DOHH2 (cell line): Measurements from ENCODE around the gene HVCN1.
A peak's percentile ranks its signal among the peaks of the same experiment; 100 is the strongest.

Experiments used
- H3F3A ChIP-seq: fragments of 200-600 bp; sonication (generic), shearing (Covaris generic); 2 replicates; pipeline ENCODE4 v1.6.0; 2016; ENCODE audit warnings: antibody characterized with exemption, mild to moderate bottlenecking; ENCODE audit not compliant: control insufficient read depth, insufficient read depth
- H3K27ac ChIP-seq: fragments of 200-600 bp; sonication (generic); 2 replicates; pipeline ENCODE4 v1.5.1; 2014; ENCODE audit warnings: low read depth, mild to moderate bottlenecking, low read length, moderate library complexity
- H3K27me3 ChIP-seq: fragments of 200-600 bp; sonication (generic); 2 replicates; pipeline ENCODE4 v1.6.1; 2014; ENCODE audit warnings: mild to moderate bottlenecking, low read length, mixed read lengths; ENCODE audit not compliant: control insufficient read depth
- H3K36me3 ChIP-seq: fragments of 200-600 bp; sonication (generic); 2 replicates; pipeline ENCODE4 v1.6.1; 2014; ENCODE audit warnings: mild to moderate bottlenecking, low read length, moderate library complexity, mixed read lengths; ENCODE audit not compliant: control insufficient read depth
- H3K4me1 ChIP-seq: fragments of 200-600 bp; sonication (generic); 2 replicates; pipeline ENCODE4 v1.6.1; 2014; ENCODE audit warnings: mild to moderate bottlenecking, low read length, mixed read lengths; ENCODE audit not compliant: control insufficient read depth
- H3K4me2 ChIP-seq: fragments of 200-600 bp; sonication (generic); 2 replicates; pipeline ENCODE4 v1.6.0; 2014; ENCODE audit warnings: mild to moderate bottlenecking, low read length, moderate library complexity
- H3K4me3 ChIP-seq: fragments of 200-600 bp; sonication (generic); 2 replicates; pipeline ENCODE4 v1.5.1; 2014; ENCODE audit warnings: mild to moderate bottlenecking, low read length, mixed read lengths
- H3K79me2 ChIP-seq: fragments of 200-600 bp; sonication (generic); 2 replicates; pipeline ENCODE4 v1.6.1; 2014; ENCODE audit warnings: mild to moderate bottlenecking, low read length, mixed read lengths; ENCODE audit not compliant: control insufficient read depth
- H3K9me2 ChIP-seq: fragments of 200-600 bp; sonication (generic); replicated peaks from 2 replicates; pipeline ENCODE4 v1.6.1; 2014; ENCODE audit warnings: mild to moderate bottlenecking, low read length, mixed read lengths; ENCODE audit not compliant: control insufficient read depth
- H3K9me3 ChIP-seq: fragments of 200-600 bp; sonication (generic); 2 replicates; pipeline ENCODE4 v1.6.1; 2014; ENCODE audit warnings: antibody characterized with exemption, low read length, mixed read lengths; ENCODE audit not compliant: control insufficient read depth, insufficient read depth
- H4K20me1 ChIP-seq: fragments of 200-600 bp; sonication (generic); 2 replicates; pipeline ENCODE4 v1.6.0; 2014; ENCODE audit warnings: low read depth, mild to moderate bottlenecking, antibody characterized with exemption, low read length, moderate library complexity; ENCODE audit not compliant: control insufficient read depth, insufficient read depth
- CTCF ChIP-seq: fragments of 200-600 bp; sonication (generic); IDR thresholded peaks from one replicate; pipeline ENCODE4 v1.5.1; 2014; ENCODE audit warnings: antibody characterized with exemption, mild to moderate bottlenecking, low read depth, low read length; ENCODE audit not compliant: poor library complexity, severe bottlenecking
- EZH2phosphoT487 ChIP-seq: fragments of 200-600 bp; sonication (generic); IDR thresholded peaks from 2 replicates; pipeline ENCODE4 v1.6.1; 2017; ENCODE audit warnings: borderline replicate concordance, mild to moderate bottlenecking, antibody characterized with exemption, low read length, moderate library complexity, mixed read lengths

The HVCN1 gene

GRCh38 chr12:110699591-110700445 lies 10.9 kb upstream of the HVCN1 start:
- TF ChIP-seq CTCF (peak; percentile 12), EZH2phosphoT487 (no peak)
- peaks cover 3% of the 10 kb centered on the region; the same call in 1 of the 2 replicates for H3F3A ChIP-seq
- H3K4me3 ChIP-seq = no peak overlapping the region
- H3K4me1 ChIP-seq = peaks cover 25% of the 10 kb centered on the region
- H3K36me3 ChIP-seq = no peaks in the 10 kb centered on the region
- H3K79me2 ChIP-seq = no peaks in the 10 kb centered on the region
- no peak overlapping the region for H3K27ac ChIP-seq
- H3K4me2 ChIP-seq = no peak overlapping the region
- no peaks in the 10 kb centered on the region for H3K9me3 ChIP-seq
- H3K9me2 ChIP-seq = no peaks in the 10 kb centered on the region
- H3K27me3 ChIP-seq = no peaks in the 10 kb centered on the region
- no peaks in the 10 kb centered on the region for H4K20me1 ChIP-seq

GRCh38 chr12:110698171-110698902 lies 9.4 kb upstream of the HVCN1 start:
- Histone ChIP-seq H3K36me3 (no peaks in the 10 kb centered on the region), H3K9me3 (no peaks in the 10 kb centered on the region), H4K20me1 (no peaks in the 10 kb centered on the region), H3K9me2 (no peaks in the 10 kb centered on the region), H3K4me2 (peak overlapping the region; percentile 53), H3K27me3 (no peaks in the 10 kb centered on the region), H3K4me1 (peaks cover 37% of the 10 kb centered on the region), H3K79me2 (no peaks in the 10 kb centered on the region), H3F3A (peaks cover 7% of the 10 kb centered on the region), H3K27ac (peak overlapping the region; percentile 43; the same call in 1 of the 2 replicates), H3K4me3 (peak overlapping the region; percentile 34; the same call in 1 of the 2 replicates)
- TF ChIP-seq CTCF = peak; percentile 82
- TF ChIP-seq EZH2phosphoT487 = no peak

GRCh38 chr12:110697236-110697635 lies 8.3 kb upstream of the HVCN1 start:
- Histone ChIP-seq H3K4me2 (no peak overlapping the region), H3K9me2 (no peaks in the 10 kb centered on the region), H4K20me1 (no peaks in the 10 kb centered on the region), H3K79me2 (no peaks in the 10 kb centered on the region), H3K27ac (no peak overlapping the region), H3F3A (peaks cover 5% of the 10 kb centered on the region), H3K27me3 (no peaks in the 10 kb centered on the region), H3K4me1 (peaks cover 46% of the 10 kb centered on the region), H3K4me3 (no peak overlapping the region), H3K9me3 (no peaks in the 10 kb centered on the region), H3K36me3 (no peaks in the 10 kb centered on the region)
- no peak for TF ChIP-seq CTCF
